C4-2B (cell line): ENCODE data around the gene LIF.
"Not testable (repeated sequence)": the region's sequence is repeated elsewhere in the genome, so short reads cannot be mapped to it uniquely, and the experiment has no call there.

Source experiments
- CTCF ChIP-seq: fragments of 450-650 bp; conservative IDR thresholded peaks from 2 replicates; pipeline ENCODE4 v1.5.1; 2017; ENCODE audit warnings: mild to moderate bottlenecking
- ZFX ChIP-seq: fragments of 450-650 bp; IDR thresholded peaks from 2 replicates; pipeline ENCODE4 v1.6.1; 2017

GRCh38 chr22:30216272-30216671 is 30.3 kb downstream of the LIF start:
- not testable (repeated sequence) for TF ChIP-seq CTCF, ZFX
